ENCODE data around the gene TNS2. TPM values are rescaled to one million over a fixed set of nuclear protein-coding genes. Genes with fewer than 3 reads are reported as not detected.

The TNS2 gene
- total RNA-seq, 1 donor from 2014 or later, result 0.24 TPM

- no peak overlapping the region for H2AFZ ChIP-seq (replicated peaks)
- no peaks in the 10 kb centered on the region for H3K79me2 ChIP-seq (ENCODE audit: low read depth)
- H3K27ac ChIP-seq, result no peak overlapping the region
- no peak overlapping the region for H3K4me2 ChIP-seq
- TF ChIP-seq EZH2 (IDR thresholded peaks at IDR 0.05) (no peak), EZH2phosphoT487 (IDR thresholded peaks at IDR 0.05) (no peak), CTCF (IDR thresholded peaks at IDR 0.05) (no peak)
- Mint-ChIP-seq H3K27ac (no peak overlapping the region), H3K27me3 (ENCODE audit: insufficient read depth, low read depth) (peaks cover 8% of the 10 kb centered on the region), H3K4me3 (no peak overlapping the region), H3K9me3 (no peaks in the 10 kb centered on the region), H3K4me1 (peaks cover 27% of the 10 kb centered on the region), H3K36me3 (no peaks in the 10 kb centered on the region)
- peaks cover 9% of the 10 kb centered on the region for H3F3A ChIP-seq (ENCODE audit: low read depth)
- H3K4me3 ChIP-seq, result no peak overlapping the region
- H3K9ac ChIP-seq, result no peak overlapping the region
- H4K20me1 ChIP-seq (ENCODE audit: low read depth), result peaks cover 16% of the 10 kb centered on the region
- DNase-seq (ENCODE audit: low spot score), result no peak
- no peaks in the 10 kb centered on the region for H3K9me3 ChIP-seq (ENCODE audit: low read depth)
- H3K36me3 ChIP-seq, result no peaks in the 10 kb centered on the region
- peaks cover 12% of the 10 kb centered on the region for H3K4me1 ChIP-seq
- no peaks in the 10 kb centered on the region for H3K27me3 ChIP-seq
These were observed 17.5 kb downstream of the TNS2 start for GRCh38 chr12:53067074-53067992.

- no peak overlapping the region for H3K27ac Mint-ChIP-seq
- no peak for DNase-seq (ENCODE audit: low spot score)
These were observed 18.3 kb downstream of the TNS2 start for GRCh38 chr12:53067993-53068770.

More at GRCh38 chr12:53067993-53068770, 18.3 kb downstream of the TNS2 start:
- Histone ChIP-seq H3K27me3 (no peaks in the 10 kb centered on the region), H3K4me1 (peaks cover 19% of the 10 kb centered on the region), H3F3A (ENCODE audit: low read depth) (peaks cover 16% of the 10 kb centered on the region), H3K36me3 (no peaks in the 10 kb centered on the region), H3K27ac (no peak overlapping the region), H3K79me2 (ENCODE audit: low read depth) (no peaks in the 10 kb centered on the region), H3K4me3 (no peak overlapping the region), H3K9me3 (ENCODE audit: low read depth) (no peaks in the 10 kb centered on the region), H4K20me1 (ENCODE audit: low read depth) (peaks cover 22% of the 10 kb centered on the region), H3K4me2 (no peak overlapping the region), H3K9ac (no peak overlapping the region), H2AFZ (replicated peaks) (no peak overlapping the region)
- Mint-ChIP-seq H3K4me1 (peaks cover 34% of the 10 kb centered on the region), H3K9me3 (no peaks in the 10 kb centered on the region), H3K36me3 (peaks cover 5% of the 10 kb centered on the region), H3K27me3 (ENCODE audit: insufficient read depth, low read depth) (peaks cover 8% of the 10 kb centered on the region), H3K4me3 (no peak overlapping the region)
- TF ChIP-seq EZH2 (IDR thresholded peaks at IDR 0.05) (no peak), CTCF (IDR thresholded peaks at IDR 0.05) (no peak)

Data from neural progenitor cell (in vitro differentiated cells).